ENCODE results near the gene ARRDC2. TPM values are rescaled to one million over a fixed set of nuclear protein-coding genes. Genes with fewer than 3 reads are reported as not detected.
"Not testable (repeated sequence)": the region's sequence is repeated elsewhere in the genome, so short reads cannot be mapped to it uniquely, and the experiment has no call there.

Gene ARRDC2
- total RNA-seq, 1 donor from 2014 or later: 6.3 TPM

GRCh38 chr19:17989425-17990094, 18.4 kb upstream of the ARRDC2 start:
- no peak for DNase-seq (ENCODE audit: low spot score)

DNA sequence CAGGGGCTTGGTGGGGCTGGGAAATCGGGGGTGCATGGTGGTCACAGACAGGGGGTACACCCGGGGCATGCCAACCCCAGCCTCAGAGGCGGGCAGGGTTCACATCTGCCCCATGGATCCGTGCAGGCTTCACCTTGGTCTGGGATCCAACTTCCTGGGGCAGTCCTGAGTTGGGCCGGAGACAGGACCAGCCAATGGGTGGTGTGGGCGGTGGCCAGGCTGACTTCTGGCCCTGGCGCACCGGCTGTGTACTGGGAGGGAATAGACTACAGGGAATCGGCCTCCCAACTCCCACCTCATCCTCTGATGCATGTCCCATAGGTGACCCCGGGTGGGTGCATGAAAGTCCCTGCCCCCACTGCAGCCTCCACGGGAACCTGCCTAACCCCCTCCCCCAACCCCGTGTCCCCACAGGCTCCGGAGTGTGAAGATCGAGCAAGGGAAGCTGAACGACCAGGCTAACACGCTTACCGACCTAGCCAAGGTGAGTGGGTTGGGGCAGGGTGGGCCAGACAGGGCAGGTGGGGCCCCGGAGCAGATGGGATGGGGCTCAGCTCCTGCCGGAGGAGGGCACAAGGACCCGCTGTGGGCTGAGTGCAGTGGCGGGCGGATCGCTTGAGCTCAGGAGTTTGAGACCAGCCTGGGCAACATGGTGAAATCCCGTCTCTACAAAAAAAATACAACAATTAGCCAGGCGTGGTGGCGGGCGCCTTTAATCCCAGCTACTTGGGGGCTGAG, 14.7 kb upstream of the ARRDC2 start:
- DNase-seq (ENCODE audit: low spot score): no peak

- peak; percentile 76 for DNase-seq (ENCODE audit: low spot score)
Measured at GRCh38 chr19:17996826-17997316, 11.1 kb upstream of the ARRDC2 start.

- DNase-seq (ENCODE audit: low spot score): no peak
Measured at GRCh38 chr19:17997969-17998826, 9.8 kb upstream of the ARRDC2 start.

- no peak for DNase-seq (ENCODE audit: low spot score)
Measured at GRCh38 chr19:17998827-17999150, 9.2 kb upstream of the ARRDC2 start.

DNA sequence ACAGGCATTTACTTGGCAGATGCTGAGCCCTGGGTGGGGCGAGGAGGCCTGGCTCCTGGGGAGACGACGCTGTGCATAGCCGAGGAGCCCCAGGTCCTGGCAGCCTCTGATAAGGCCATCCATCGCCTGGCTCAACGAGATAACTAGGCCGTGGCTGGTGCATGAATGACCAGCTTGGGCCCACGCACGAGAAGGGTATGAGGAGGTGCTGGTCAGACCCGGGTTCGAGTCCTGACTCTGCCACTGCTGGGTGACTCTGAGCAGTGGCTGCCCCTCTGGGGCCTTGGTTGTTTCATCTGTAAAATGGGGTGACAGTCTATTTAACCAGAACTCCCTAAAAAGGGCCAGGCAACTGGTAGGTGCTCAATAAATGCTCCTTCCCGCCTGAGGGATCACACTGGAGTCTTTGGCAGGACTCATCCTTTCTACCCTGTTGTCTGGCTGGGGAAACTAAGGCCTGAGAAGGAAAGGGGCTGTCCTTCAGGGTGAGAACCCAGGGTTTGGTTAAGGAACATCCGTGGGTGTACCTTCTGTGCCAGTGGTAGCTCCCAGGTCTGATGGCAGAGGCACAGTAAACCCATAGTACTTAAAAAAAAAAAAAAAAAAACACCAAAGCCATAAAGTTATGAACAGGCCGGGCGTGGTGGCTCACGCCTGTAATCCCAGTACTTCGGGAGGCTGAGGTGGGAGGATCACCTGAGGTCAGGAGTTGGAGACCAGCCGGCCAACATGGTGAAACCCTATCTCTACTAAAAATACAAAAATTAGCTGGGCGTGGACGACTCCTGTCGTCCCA, 8.1 kb upstream of the ARRDC2 start:
- DNase-seq (ENCODE audit: low spot score): no peak

DNA sequence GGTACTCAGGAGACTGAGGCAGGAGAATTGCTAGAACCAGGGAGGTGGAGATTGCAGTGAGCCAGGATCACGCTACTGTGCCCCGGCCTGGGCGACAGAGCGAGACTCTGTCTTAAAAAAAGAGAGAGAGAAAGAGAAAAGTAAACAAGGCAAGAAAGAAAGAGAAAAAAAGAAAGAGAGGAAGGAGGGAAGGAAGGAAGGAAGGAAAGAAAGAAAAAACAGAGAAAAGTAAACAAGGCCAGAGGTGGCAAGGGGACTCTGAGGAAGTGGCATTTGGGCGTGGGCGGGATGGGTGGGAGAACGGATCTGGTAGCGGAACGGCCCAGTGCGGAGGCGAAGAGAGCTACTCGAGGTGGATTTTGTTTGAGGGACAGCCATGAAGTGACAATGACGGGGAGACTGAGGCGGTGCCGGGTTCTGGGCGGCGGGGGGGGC, 7.5 kb upstream of the ARRDC2 start:
- no peak for DNase-seq (ENCODE audit: low spot score)

GRCh38 chr19:18000915-18001776, 6.8 kb upstream of the ARRDC2 start:
- DNase-seq (ENCODE audit: low spot score): peak; percentile 80

GRCh38 chr19:18001777-18002345, 6.1 kb upstream of the ARRDC2 start:
- no peak for DNase-seq (ENCODE audit: low spot score)

GRCh38 chr19:18002347-18002850, 5.6 kb upstream of the ARRDC2 start:
- DNase-seq (ENCODE audit: low spot score): no peak

DNA sequence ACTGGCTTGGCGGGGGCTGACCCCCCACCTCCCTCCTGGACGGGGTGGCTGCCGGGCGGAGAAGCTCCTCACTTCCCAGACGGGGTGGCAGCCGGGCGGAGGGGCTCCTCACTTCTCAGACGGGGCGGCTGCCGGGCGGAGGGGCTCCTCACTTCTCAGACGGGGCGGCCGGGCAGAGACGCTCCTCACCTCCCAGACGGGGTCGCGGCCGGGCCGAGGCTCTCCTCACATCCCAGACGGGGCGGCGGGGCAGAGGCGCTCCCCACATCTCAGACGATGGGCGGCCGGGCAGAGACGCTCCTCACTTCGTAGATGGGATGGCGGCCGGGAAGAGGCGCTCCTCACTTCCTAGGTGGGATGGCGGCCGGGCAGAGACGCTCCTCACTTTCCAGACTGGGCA, 2.2 kb upstream of the ARRDC2 start:
- DNase-seq (ENCODE audit: low spot score): not testable (repeated sequence)

DNA sequence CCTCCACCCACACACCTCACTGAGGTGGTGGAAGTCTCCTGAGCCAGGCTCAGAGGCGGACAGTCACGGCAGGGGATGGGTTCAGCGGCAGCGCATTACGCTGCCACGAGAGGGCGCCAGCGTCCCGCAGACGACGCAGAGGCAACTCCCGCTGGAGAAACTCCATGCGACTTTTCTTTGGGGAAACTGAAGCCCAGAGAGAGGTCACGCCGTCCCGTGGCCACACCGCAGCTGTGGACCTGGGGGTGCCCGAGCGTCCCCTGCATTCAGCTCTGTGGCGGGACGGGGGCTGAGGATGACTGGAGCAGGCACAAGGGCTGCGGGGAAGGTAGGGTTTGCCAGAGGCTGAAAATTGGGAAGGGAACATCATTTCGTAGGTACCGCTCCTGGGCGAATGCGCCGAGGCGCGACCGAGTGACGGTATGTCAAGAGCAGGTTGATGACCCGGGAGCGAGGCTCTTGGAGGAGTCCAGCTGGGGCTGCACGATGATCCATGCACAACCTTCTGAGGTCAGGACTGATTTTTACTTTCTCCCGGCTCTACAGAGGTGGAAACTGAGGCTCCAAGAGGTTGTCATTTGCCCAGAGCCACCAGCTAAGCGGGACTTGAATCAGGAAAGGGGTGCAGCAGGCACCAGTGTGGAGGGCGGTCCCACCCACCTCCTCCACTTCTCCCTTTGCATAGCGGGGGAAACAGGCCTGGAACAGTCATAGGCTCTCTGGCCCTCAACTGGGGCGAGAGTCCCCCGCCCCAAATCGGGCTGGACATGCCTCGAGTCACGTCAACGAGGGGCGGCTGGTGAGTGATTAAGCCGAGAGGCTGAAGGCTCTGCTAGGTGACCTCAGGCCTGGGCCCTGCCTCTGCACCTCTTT, 690 bp upstream of the ARRDC2 start:
- DNase-seq (ENCODE audit: low spot score): peak; percentile 81

DNA sequence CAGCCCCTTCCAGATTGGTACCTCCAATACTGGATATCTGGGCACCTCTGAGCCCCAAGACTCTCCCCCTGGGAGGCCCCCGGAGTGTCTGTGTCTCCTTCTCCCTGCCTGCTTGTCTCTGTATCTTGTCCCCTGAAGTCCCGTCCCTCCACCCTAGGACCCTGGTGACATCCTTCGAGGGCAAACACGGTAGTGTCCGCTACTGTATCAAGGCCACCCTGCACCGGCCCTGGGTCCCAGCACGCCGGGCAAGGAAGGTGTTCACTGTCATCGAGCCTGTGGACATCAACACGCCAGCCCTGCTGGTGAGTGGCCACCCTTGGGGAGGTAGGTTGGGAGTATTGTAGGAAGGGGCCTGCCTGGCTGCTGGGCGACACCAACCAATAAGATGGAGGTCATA, 844 bp downstream of the ARRDC2 start:
- no peak for DNase-seq (ENCODE audit: low spot score)

DNA sequence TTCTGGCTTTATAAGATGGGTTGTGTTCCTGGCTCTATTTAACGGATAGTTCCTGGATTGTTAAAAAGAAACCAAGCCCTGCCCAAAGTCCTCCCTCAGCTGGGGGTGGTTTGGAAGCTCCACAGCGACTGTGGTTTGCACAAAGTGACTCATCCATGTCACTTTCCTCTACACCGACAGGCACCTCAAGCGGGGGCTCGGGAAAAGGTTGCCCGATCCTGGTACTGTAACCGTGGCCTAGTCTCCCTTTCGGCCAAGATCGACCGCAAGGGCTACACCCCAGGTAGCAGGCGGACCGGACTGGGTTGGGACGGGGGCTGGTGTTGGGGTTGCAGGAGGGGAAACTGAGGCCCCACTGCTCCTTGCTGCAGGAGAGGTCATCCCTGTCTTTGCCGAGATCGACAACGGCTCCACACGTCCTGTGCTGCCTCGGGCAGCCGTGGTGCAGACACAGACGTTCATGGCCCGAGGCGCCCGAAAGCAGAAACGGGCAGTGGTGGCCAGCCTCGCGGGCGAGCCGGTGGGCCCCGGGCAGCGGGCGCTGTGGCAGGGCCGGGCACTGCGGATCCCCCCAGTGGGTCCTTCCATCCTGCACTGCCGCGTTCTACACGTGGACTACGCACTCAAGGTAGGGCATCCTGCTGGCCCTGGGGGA, 1.6 kb downstream of the ARRDC2 start:
- no peak for DNase-seq (ENCODE audit: low spot score)

GRCh38 chr19:18010149-18010548, 2.2 kb downstream of the ARRDC2 start:
- no peak for DNase-seq (ENCODE audit: low spot score)

DNA sequence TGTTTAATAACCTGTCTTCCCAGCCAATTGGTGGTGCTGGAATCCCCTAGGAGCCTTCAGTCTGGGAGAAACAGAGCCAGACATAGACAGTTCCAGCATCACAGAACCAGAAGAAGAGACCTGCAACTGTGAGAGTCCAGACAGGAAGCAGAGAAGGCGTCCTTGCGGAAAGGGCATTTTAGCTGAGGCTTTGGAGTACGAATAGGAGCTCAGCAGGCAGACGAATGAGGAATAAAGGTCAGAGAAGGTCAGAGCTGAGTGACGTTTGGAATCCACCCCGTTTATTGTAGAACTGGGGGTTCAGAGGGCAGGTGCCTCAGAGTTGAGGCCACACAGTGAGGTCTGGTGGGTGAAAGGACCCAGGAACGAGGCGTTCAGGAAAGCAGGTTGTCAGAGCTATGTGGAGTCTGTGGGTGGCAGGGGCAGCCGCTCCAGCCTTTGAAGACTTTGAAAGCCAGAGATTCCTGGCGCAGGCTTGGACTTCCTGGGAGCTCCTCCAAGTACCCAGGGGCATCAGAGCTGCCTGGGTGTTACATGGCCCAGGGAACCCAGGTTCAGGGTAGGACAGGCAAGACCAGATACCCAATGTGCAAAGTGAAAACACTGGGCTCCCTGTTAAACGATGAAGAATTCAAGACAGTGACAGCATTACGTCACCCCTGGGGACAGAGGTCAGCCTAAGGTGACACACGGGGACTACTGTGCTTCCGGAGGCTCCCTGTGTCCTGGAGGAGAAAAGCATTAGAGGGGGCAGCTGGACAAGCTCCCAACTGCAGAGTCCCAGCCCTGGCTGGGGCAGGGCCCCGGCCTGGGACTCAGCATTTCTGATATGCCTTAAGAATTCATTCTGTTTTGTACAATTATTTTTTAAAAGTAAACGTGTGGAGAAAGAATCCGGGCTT, 5.5 kb downstream of the ARRDC2 start:
- DNase-seq (ENCODE audit: low spot score): no peak

DNA sequence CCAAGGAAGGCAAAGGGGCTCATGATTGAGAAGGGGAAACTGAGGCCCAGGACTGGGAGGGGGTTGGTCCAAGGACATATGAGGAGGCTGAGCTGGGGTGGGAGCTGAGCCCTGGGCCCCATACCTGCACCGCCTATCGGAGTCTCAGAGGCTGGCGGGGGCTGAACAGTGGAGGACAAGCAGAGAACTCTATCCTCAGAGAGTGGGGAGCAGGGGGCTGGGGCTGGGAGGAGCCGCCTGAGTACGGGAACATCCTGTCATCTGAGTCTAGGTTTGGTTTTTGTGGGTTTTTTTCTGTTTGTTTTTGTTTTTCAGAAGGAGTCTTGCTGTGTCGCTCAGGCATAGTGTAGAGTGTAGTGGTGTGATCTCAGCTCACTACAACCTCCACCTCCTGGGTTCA, 6.2 kb downstream of the ARRDC2 start:
- DNase-seq (ENCODE audit: low spot score): no peak

Data from umbilical cord (tissue), 2 donors.